Neural cell (in vitro differentiated cells): ENCODE data around the gene QDPR. TPM values are rescaled to one million over a fixed set of nuclear protein-coding genes. Genes with fewer than 3 reads are reported as not detected.

Source experiments
- H2AFZ ChIP-seq: fragments of 200-600, 300-800 bp; sonication (generic), shearing (Covaris generic); 2 replicates; pipeline ENCODE4 v1.6.0; 2014; ENCODE audit warnings: low read depth, mild to moderate bottlenecking, antibody characterized with exemption, low read length, moderate library complexity
- H3F3A ChIP-seq: fragments of 200-600 bp; shearing (Covaris generic); 2 replicates; pipeline ENCODE4 v1.6.1; 2016; ENCODE audit warnings: mild to moderate bottlenecking, moderate library complexity, mixed read lengths, antibody characterized with exemption, low read length; ENCODE audit not compliant: insufficient read depth, poor library complexity, severe bottlenecking
- H3K27ac ChIP-seq: fragments of 200-600, 300-800 bp; sonication (generic), shearing (Covaris generic); 2 replicates; pipeline ENCODE4 v1.5.1; 2014; ENCODE audit warnings: mild to moderate bottlenecking, low read length, moderate library complexity
- H3K27me3 ChIP-seq: fragments of 300-800, 200-600 bp; sonication (generic), shearing (Covaris generic); 2 replicates; pipeline ENCODE4 v1.6.0; 2014; ENCODE audit warnings: mild to moderate bottlenecking, low read depth, low read length, moderate library complexity; ENCODE audit not compliant: insufficient read depth
- H3K36me3 ChIP-seq: fragments of 300-800, 200-600 bp; sonication (generic), shearing (Covaris generic); 2 replicates; pipeline ENCODE4 v1.5.1; 2014; ENCODE audit warnings: mild to moderate bottlenecking, antibody characterized with exemption, low read length, moderate library complexity; ENCODE audit not compliant: insufficient read depth
- H3K4me2 ChIP-seq: fragments of 300-800, 200-600 bp; sonication (generic), shearing (Covaris generic); 2 replicates; pipeline ENCODE4 v1.6.0; 2014; ENCODE audit warnings: mild to moderate bottlenecking, low read length
- H3K4me3 ChIP-seq: fragments of 300-800, 200-600 bp; sonication (generic), shearing (Covaris generic); 2 replicates; pipeline ENCODE4 v1.5.1; 2014; ENCODE audit warnings: mild to moderate bottlenecking, low read length, moderate library complexity
- H3K79me2 ChIP-seq: fragments of 200-600 bp; shearing (Covaris generic); replicated peaks from 2 replicates; pipeline ENCODE4 v1.6.0; 2014; ENCODE audit warnings: mild to moderate bottlenecking, low read length, moderate library complexity; ENCODE audit not compliant: insufficient read depth
- H3K9ac ChIP-seq: fragments of 300-800, 200-600 bp; sonication (generic), shearing (Covaris generic); 2 replicates; pipeline ENCODE4 v1.6.1; 2016; ENCODE audit warnings: mild to moderate bottlenecking, low read length, mixed read lengths
- H3K9me2 ChIP-seq: fragments of 200-600 bp; shearing (Covaris generic); 2 replicates; pipeline ENCODE4 v1.6.1; 2016; ENCODE audit warnings: mild to moderate bottlenecking, low read length, mixed read lengths; ENCODE audit not compliant: insufficient read depth
- H3K9me3 ChIP-seq: fragments of 200-600, 300-800 bp; sonication (generic), shearing (Covaris generic); 2 replicates; pipeline ENCODE4 v1.6.1; 2016; ENCODE audit warnings: mild to moderate bottlenecking, mixed run types, low read length, moderate library complexity, mixed read lengths
- H4K20me1 ChIP-seq: fragments of 200-600 bp; shearing (Covaris generic); 2 replicates; pipeline ENCODE4 v1.6.1; 2016; ENCODE audit warnings: mild to moderate bottlenecking, mixed run types; ENCODE audit not compliant: insufficient read depth
- CTCF ChIP-seq: fragments of 450-650 bp; IDR thresholded peaks from 2 replicates; pipeline ENCODE4 v1.5.1; 2014; ENCODE audit warnings: antibody characterized with exemption, mild to moderate bottlenecking, moderate library complexity; ENCODE audit not compliant: poor library complexity, severe bottlenecking
- EP300 ChIP-seq: fragments of 450-650 bp; conservative IDR thresholded peaks from 2 replicates; pipeline ENCODE4 v1.6.1; 2014; ENCODE audit warnings: antibody characterized with exemption, mild to moderate bottlenecking, moderate library complexity; ENCODE audit not compliant: poor library complexity, severe bottlenecking
- EZH2 ChIP-seq: fragments of 200-600, 300-800 bp; shearing (Covaris generic), sonication (generic); IDR thresholded peaks from 2 replicates; pipeline ENCODE4 v1.6.1; 2014; ENCODE audit warnings: antibody characterized with exemption, low read length, borderline replicate concordance, mild to moderate bottlenecking; ENCODE audit not compliant: insufficient read depth, poor library complexity, severe bottlenecking
- MXI1 ChIP-seq: fragments of 450-650 bp; conservative IDR thresholded peaks from 2 replicates; pipeline ENCODE4 v1.6.1; 2014; ENCODE audit warnings: antibody characterized with exemption, mild to moderate bottlenecking; ENCODE audit not compliant: poor library complexity, severe bottlenecking
- RAD21 ChIP-seq: fragments of 450-650 bp; conservative IDR thresholded peaks from 2 replicates; pipeline ENCODE4 v1.6.1; 2014; ENCODE audit warnings: antibody characterized with exemption, mild to moderate bottlenecking, moderate library complexity
- REST ChIP-seq: IDR thresholded peaks from 2 replicates; pipeline ENCODE4 v1.6.1; 2012; ENCODE audit warnings: borderline replicate concordance
- TAF1 ChIP-seq: IDR thresholded peaks from 2 replicates; pipeline ENCODE4 v1.6.1; 2012; ENCODE audit warnings: low read depth
- polyA plus RNA-seq: library from polyadenylated mRNA; depleted of rRNA; stranded (reverse); fragments of >200 nt; gene quantifications from 2 replicates; pipeline ENCODE4 v1.2.3, GENCODE V29; 2014

The QDPR gene
- polyA plus RNA-seq, 1 donor from 2014 or later, result 37.3 TPM

GRCh38 chr4:17476853-17477252, 35.0 kb downstream of the QDPR start:
- Histone ChIP-seq H3F3A (no peaks in the 10 kb centered on the region), H3K9ac (no peak overlapping the region), H3K27ac (no peak overlapping the region), H3K9me2 (no peaks in the 10 kb centered on the region), H4K20me1 (no peaks in the 10 kb centered on the region), H3K4me3 (no peak overlapping the region), H2AFZ (no peak overlapping the region), H3K27me3 (no peaks in the 10 kb centered on the region), H3K36me3 (no peaks in the 10 kb centered on the region), H3K9me3 (peaks cover 6% of the 10 kb centered on the region), H3K4me2 (no peak overlapping the region), H3K79me2 (no peaks in the 10 kb centered on the region)
- TF ChIP-seq MXI1 (no peak), EZH2 (no peak), CTCF (no peak), RAD21 (no peak), EP300 (no peak)

GRCh38 chr4:17475481-17475880, 36.4 kb downstream of the QDPR start:
- Histone ChIP-seq H2AFZ (no peak overlapping the region), H3K4me3 (no peak overlapping the region)
- TF ChIP-seq TAF1, result no peak
- no peak for TF ChIP-seq EP300

GRCh38 chr4:17469931-17470674, 41.8 kb downstream of the QDPR start:
- no peak overlapping the region for H3K4me3 ChIP-seq
- no peaks in the 10 kb centered on the region for H3K27me3 ChIP-seq
- TF ChIP-seq EP300 (no peak), REST (no peak)
- H3K9me3 ChIP-seq, result no peaks in the 10 kb centered on the region
- H2AFZ ChIP-seq, result no peak overlapping the region
- no peaks in the 10 kb centered on the region for H3K79me2 ChIP-seq
- no peaks in the 10 kb centered on the region for H3K9me2 ChIP-seq
- H3K36me3 ChIP-seq, result no peaks in the 10 kb centered on the region
- H3K27ac ChIP-seq, result no peak overlapping the region
- H4K20me1 ChIP-seq, result no peaks in the 10 kb centered on the region
- no peak overlapping the region for H3K9ac ChIP-seq
- no peak overlapping the region for H3K4me2 ChIP-seq
- no peaks in the 10 kb centered on the region for H3F3A ChIP-seq

More at GRCh38 chr4:17475481-17475880, 36.4 kb downstream of the QDPR start:
- Histone ChIP-seq H3F3A (no peaks in the 10 kb centered on the region), H3K36me3 (no peaks in the 10 kb centered on the region), H3K27me3 (no peaks in the 10 kb centered on the region), H3K9me3 (no peaks in the 10 kb centered on the region), H3K79me2 (no peaks in the 10 kb centered on the region), H4K20me1 (no peaks in the 10 kb centered on the region), H3K9ac (no peak overlapping the region), H3K9me2 (no peaks in the 10 kb centered on the region), H3K27ac (no peak overlapping the region), H3K4me2 (no peak overlapping the region)
